Glomerular endothelial cell (primary cell): ENCODE measurements around the gene N4BP2L1. TPM values are rescaled to one million over a fixed set of nuclear protein-coding genes. Genes with fewer than 3 reads are reported as not detected.

Source experiments
- DNase-seq: peaks from one replicate; pipeline ENCODE4 v3.0.0-alpha.2; 2011; ENCODE audit warnings: low read depth, low spot score; ENCODE audit errors: extremely low read depth
- total RNA-seq: library from RNA; depleted of rRNA; stranded (reverse); fragments of >200 nt; gene quantifications from 2 replicates; pipeline ENCODE4 v1.2.3, GENCODE V29; 2015

The N4BP2L1 gene
- 1.8 and 5.7 TPM in 2 replicates for total RNA-seq

- DNase-seq, result no peak
Measured at GRCh38 chr13:32427852-32428580, at the start of gene N4BP2L1. TSS of gene N4BP2L1 (minus strand) at chr13:32428130. CDS start at chr13:32428082, 48 bp downstream.

- no peak for DNase-seq
Measured at GRCh38 chr13:32476892-32477291, 49.0 kb upstream of the N4BP2L1 start.

GRCh38 chr13:32476021-32476731, 48.2 kb upstream of the N4BP2L1 start:
- no peak for DNase-seq

GRCh38 chr13:32474999-32475792, 47.3 kb upstream of the N4BP2L1 start:
- no peak for DNase-seq

- DNase-seq, result no peak
Measured at GRCh38 chr13:32473650-32474049, 45.7 kb upstream of the N4BP2L1 start.

DNA sequence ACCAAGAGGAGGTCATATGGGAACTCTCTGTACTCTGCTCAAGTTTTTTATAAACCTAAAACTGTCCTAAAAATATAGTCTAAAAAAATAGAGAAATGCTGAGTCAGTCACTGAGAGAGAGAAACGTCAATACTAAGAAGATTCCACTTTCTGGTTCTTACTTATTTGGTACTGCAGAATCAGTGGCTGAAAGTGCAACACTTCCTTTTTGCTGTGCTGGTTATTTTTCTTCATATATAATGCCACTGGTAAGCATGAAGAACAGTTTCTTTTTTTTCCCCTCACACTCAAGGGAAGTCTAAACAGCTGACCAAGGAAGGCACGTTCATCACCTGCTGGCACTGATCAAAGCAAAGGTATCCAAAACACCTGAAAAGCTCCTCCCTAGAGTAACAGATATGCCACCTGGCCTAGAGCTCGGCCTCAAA, 44.3 kb upstream of the N4BP2L1 start:
- DNase-seq, result no peak

DNA sequence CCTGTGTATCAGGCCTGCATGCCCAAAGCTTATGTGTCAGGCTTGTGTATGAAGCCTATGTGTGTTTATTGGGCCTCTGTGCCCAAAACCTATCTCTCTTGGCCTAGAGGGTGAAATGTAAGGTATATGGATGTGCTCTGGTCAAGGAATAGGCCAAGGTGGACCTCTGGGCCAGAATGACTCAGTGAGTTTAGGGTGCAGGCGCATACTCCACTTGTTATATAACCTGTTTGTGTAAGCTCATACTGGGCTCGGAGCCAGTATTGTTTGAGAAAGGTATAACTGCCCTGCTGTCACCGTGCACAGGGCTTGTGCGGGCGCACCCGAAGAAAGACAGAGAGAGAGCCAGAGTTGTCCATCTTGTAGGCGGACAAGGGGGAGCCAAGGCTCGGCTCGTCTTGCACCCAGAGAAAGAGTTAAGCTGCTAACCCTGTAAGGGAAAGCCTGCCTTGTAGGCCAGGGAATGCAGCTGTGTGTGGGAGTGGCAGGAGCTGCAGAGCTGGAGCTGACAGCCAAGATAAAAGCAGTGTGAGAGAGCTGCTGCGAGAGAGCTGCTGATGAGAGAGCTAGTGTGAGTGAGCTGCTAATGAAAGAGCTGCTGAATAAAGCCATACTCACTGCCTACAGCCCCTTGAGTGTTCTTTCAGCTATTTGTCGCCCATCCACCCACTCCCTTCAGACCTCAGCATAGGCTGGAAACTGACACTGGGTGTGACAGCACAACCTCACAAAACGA, 43.4 kb upstream of the N4BP2L1 start:
- DNase-seq, result no peak

DNA sequence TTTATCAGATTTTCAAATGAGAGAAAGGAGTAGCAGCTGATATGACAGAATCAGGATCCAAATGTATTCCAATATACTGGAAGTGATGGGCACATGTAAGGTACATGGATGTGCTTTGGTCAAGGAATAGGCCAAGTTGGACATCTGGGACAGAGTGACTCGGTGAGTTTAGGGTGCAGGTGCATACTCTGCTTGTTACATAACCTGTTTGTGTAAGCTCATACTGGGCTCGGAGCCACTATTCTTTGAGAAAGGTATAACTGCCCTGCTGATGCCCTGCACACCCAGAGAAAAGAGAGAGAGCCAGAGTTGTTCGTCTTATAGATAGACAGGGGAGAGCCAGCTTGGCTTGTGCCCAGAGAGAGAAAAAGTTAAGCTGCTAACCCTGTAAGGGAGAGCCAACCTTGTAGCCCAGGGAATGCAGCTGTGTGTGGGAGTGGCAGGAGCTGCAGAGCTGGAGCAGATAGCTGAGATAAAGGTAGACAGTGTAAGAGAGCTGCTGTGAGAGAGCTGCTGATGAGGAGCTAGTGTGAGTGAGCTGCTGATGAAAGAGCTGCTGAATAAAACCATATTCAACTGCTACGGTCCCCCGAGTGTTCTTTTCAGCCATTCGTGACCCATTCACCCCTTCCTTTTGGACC, 40.7 kb upstream of the N4BP2L1 start:
- DNase-seq, result no peak

GRCh38 chr13:32456591-32456990, 28.7 kb upstream of the N4BP2L1 start:
- no peak for DNase-seq

DNA sequence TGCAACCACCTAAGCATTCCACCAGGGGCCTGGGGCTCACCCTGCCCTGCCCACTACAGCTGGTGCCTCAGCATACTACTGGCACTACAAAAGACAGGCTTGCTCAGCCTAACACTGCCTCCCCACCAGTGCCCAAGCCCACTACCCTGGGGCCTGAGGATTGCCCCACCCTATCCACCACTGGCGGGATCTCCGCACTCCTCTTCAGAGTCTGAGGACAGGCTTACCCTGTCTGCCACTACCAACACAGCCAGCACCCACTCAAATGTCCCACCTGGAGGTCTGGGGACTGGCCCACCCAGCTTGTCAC, 27.6 kb upstream of the N4BP2L1 start:
- DNase-seq, result no peak

DNA sequence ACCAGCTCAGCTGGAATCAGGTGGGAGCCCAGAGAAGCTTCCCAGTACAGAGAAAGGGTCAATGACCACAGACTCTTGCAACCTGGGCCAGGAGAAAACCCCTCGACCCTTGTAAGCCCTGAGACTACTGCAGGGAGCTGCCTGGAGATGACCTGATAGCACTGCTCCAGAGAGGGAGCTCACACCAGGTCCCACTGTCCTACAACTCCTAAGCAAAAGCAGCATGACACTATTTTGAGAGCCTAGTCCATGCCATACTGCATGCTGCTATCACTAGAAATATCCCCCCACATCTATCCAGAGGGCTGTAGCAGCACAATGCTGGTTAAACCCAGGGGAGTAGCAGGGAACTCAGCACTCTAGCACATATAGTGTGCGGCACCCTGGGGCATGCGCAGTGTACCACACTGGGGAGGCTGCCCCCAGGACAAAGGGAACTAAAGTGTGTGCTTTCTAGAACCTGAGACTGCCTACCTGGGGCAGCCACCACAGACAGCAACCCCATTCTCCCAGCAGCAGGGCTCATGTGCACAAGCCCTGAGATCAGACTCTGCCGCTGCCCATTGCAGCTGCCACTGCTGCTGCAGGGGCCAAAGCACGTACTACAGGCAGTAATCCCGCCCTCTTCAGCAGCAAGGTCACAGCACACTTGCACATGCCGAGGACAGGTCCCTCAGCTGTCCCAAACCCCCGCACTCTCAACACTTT, 27.1 kb upstream of the N4BP2L1 start:
- no peak for DNase-seq

DNA sequence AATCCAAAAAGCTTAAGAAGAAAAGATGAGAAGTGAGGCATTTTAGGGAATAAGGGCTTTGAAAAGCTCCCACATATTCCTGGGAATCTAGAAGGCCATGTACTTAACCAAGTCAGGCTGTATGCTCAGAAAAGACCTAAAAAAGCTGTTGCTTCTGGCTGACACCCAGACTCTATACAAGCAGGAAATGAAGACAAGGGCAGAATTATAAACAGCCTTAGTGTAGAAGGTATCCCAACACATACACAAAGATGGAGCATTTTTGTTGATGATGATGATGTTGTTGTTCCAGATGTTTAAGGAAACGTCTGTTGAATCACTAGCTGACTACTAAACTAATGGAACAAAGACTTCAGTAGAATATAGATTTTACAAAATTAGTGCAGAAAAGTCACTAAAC, 26.1 kb upstream of the N4BP2L1 start:
- no peak for DNase-seq

GRCh38 chr13:32448972-32449371, 21.0 kb upstream of the N4BP2L1 start:
- DNase-seq, result no peak

DNA sequence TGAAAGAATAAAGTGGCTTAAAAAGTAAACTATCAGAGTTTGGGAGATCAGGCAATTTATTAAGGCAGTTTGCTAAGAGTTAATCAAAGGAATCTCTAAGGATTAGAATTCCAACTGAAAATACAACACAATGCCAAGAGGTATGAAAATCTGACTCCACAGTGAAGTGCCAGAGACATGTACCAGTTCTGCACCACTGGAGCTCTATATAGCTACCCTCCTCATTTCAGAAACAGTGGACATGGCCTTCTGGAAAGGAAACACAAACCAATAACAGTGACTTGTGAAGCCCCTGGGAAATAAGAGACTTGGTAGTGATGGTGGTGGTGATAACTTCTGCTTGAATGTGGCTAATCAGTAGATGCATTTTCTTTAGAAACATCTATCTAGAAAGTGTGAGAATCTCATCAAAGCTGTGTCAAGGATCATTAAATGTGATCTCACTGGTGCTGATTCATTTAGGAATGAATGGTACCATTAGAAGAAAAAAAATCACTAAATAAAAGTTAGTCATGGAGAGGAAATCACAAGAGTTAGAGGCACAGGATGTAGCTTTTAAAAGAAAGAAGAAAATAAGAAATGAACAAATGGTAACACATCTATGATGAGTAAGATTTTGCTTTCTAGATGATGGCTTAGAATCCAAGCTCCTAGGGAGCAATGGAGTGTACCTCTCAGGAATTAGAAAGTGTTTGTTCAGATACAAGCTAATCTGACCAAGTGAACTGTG, 20.1 kb upstream of the N4BP2L1 start:
- no peak for DNase-seq

DNA sequence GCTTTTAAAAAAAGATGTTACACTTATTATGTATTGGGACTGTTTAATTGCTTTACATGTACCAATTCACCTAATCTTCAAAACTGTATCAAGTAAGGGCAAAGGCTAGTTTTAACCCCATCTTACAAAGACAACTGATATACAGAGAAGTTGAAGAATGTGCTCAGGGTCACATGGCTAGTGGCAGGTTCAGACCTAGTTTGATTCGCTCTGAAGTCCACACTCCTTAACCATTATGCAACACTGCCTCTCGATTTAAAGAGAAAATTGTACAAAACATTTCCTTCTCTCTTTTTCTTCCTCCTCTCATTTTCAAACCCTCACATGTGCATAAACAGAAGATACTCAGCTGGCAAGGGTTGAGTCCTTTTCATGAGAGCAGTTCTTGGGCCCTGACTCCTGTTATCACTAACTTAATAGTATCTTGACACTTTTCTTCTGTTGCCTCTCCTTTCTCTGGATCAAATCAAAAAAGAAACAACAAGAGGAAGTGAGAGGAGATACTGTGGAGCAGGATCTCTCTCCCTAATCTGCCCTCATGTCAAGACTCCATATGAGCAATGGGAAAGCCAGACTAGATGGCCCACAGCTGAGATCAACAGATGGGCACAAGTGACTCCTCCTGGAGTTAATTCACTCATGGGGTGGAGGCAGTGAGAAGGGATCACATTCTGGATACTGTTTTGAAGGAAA, 19.0 kb upstream of the N4BP2L1 start:
- no peak for DNase-seq

DNA sequence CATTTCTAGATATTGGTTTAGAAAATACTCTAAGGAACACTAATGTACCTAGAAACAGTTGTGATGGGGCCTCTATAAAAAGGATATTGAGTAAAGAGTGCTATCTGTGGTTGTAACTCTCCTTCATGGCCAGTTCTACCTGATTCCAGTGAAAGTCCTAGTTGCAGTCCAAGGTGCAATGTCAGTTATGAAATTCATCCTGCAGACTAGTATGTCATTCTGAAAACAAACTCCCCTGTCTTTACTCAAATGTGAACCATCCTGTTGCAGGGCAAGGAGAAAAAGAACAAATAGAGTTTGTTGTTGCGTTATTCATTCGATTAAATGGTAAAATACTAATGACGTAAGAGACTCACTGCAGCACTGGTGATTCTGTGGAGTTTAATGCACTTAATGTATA, 18.3 kb upstream of the N4BP2L1 start:
- no peak for DNase-seq

DNA sequence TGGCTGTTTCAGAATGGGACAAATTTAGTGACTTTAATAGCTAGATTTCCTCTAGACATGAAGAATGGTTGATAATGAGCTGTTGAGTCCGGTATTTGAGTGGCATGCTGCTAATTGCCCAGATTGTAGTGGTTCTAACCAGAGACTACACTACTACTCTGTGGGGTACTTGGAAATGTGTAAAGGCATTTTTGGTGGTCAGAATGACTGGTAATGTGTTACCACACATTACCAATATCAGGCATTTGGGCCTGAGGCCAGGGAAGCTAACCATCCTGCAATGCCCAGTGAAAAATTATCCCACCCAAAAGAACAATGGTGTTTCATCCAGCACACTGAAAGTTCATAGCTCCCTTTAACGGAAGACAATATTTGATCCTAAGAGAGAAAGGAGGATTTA, 17.5 kb upstream of the N4BP2L1 start:
- DNase-seq, result no peak

GRCh38 chr13:32443111-32443510, 15.2 kb upstream of the N4BP2L1 start:
- no peak for DNase-seq

DNA sequence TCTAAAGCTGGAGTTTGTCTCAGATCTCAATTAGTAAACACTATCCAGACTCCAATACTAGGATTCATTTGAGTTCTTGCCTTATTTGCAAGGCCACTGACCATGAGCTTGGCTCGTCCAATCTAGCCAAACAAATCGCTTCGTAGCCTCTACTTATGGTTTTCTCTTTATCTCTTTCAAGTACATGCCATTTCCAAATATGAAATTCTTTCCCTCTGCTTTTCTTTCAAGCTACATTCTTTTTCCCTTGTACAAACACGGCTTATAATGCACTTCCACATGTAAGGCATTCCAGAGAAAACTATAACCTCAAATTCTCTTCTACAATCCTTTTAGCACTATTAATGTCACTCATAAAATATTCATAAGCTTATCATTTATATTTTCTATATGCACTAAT, 10.9 kb upstream of the N4BP2L1 start:
- no peak for DNase-seq
